Astrocyte (in vitro differentiated cells and primary cell): ENCODE results near the gene KCNS3.

Experiments
- CTCF ChIP-seq: IDR thresholded peaks from 2 replicates; pipeline ENCODE4 v1.5.1; 2011; ENCODE audit warnings: low read depth, mild to moderate bottlenecking, inconsistent platforms, low read length, moderate library complexity; ENCODE audit not compliant: insufficient read depth
- EZH2 ChIP-seq: IDR thresholded peaks from 2 replicates; pipeline ENCODE4 v1.6.1; 2012; ENCODE audit warnings: mild to moderate bottlenecking, low read length, inconsistent platforms; ENCODE audit not compliant: insufficient read depth

- TF ChIP-seq CTCF (no peak), EZH2 (no peak)
These were observed 13.8 kb upstream of the KCNS3 start for GRCh38 chr2:17864676-17865075.
